HTR-8/SVneo (cell line): Measurements from ENCODE around the gene SCARB1.

Source experiments
- DNase-seq: peaks from one replicate; pipeline ENCODE4 v3.0.0; 2011; ENCODE audit warnings: low spot score, mixed read lengths; ENCODE audit not compliant: insufficient read length
- FAIRE-seq: peaks from 2 replicates; lab custom pipeline; 2011; peaks lifted over from hg19 to GRCh38; lab: Jason Lieb, UNC

Gene SCARB1

DNA sequence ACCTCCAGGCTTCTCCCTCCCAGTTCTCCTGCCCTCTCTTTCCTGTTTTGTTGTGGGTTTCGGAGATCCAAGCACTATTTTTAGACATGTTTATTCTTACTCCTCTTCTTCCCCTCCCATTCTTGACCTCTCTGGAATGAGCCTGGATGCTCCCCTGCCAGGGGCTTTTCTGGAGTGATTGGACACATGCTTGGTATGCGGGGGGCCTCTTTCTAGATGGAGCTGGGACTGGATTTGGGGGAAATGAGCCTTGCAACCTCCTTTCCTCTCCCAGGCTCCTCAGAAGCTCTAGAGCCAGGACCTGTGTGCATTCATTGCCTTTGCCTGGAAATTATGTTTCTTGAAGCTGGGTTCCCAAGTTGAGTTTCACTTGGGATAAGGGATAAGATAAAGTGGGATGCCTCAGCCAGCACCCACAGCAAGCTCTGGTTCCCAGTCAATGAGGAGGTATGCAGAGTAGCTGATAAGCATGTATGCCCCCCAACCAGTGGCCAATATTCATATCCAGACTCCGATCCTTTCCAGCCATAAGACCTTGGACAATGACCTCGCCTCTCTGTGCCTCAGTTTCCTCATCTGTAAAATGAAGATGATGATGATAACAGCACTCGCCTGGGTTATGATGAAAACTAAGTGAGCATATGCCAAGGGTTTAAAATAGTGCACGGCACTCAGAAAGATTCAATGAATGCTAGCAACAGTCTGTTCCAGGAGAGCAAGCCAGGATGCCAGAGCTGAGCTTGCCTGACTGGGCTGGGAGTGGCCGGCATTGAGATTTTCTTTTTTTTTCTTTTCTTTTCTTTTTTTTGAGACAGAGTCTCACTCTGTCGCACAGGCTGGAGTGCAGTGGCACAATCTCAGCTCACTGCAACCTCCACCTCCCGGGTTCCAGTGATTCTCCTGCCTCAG, 97.8 kb downstream of the SCARB1 start:
- no peak for DNase-seq
- FAIRE-seq = no peak

DNA sequence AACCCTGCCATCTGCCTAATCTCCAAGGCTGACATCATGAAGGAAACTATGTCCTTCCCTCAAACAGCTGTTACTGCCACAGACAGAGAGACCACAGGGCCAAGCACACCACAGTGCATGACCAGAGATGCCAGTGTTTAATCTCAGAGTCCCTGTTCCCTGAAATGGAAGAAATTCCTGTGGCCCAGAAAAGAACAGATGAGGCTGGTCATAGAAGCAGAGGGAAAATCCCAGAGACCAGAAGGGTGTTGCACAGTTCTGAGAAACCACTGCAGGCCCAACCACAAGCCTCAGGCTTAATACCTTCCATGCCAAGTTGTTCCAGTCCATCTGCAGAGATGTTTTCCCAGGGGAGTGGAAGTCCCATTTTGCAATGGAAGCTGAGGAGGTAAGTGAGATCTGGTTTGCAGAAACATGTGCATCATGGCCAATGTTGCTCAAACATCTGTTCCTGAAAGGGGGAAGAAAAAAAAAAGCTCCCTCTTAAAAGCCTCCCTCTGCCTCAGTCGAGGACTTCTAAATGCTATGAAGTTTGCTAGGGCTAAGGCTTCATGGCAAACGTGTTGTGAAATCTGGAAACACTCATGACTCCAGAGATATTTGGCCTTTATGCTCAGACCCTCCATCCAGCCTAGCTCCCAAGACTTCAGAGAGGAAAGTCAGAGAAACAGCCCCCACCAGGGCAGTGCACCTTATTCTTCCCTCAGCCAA, 98.6 kb downstream of the SCARB1 start:
- no peak for DNase-seq
- no peak for FAIRE-seq

GRCh38 chr12:124764451-124764850, 99.2 kb downstream of the SCARB1 start:
- DNase-seq = no peak
- FAIRE-seq = no peak

GRCh38 chr12:124763594-124763979, 100.1 kb downstream of the SCARB1 start:
- DNase-seq (no peak), FAIRE-seq (no peak)

- no peak for FAIRE-seq
- no peak for DNase-seq
These were observed 100.7 kb downstream of the SCARB1 start for GRCh38 chr12:124762791-124763593.

- FAIRE-seq = no peak
- DNase-seq = no peak
These were observed 101.3 kb downstream of the SCARB1 start for GRCh38 chr12:124762384-124762783.

- FAIRE-seq = no peak
- no peak for DNase-seq
These were observed 101.8 kb downstream of the SCARB1 start for GRCh38 chr12:124761871-124762270.

DNA sequence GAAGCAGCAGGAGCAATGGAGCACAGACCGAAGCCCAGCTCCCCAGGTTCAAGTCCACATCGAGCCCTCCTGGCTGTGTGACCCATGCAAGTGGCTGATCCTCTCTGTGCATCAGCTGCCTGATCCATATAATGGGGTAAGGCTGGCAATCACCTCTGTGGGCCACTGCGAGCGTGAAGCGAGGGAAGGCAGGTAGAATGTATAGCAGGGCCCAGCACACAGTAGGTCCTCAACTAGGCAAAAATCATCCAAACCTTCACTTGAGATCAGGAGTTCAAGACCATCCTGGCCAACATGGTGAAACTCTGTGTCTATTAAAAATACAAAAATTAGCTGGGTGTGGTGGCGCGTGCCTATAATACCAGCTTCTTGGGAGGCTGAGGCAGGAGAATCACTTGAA, 102.6 kb downstream of the SCARB1 start:
- no peak for FAIRE-seq
- no peak for DNase-seq

DNA sequence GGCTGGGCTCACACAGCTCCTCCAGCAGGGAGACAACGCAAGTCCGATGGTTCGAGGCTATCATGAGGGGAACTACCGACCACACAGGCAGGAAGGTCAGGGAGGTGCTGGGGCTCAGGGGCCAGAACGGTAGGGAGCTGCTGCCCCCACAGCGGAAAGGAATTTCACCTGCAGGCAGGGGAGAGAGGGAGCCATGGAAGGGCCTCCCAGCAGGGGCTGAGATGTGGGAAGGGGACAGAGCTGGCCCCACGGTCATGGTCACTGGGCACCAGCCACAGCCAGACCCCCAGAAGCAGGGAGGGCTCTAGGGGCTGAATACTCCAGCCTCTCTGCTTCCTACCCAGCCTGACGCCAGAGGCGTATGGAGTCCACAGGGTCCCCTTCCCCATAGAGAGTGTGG, 103.1 kb downstream of the SCARB1 start:
- FAIRE-seq (no peak), DNase-seq (no peak)

DNA sequence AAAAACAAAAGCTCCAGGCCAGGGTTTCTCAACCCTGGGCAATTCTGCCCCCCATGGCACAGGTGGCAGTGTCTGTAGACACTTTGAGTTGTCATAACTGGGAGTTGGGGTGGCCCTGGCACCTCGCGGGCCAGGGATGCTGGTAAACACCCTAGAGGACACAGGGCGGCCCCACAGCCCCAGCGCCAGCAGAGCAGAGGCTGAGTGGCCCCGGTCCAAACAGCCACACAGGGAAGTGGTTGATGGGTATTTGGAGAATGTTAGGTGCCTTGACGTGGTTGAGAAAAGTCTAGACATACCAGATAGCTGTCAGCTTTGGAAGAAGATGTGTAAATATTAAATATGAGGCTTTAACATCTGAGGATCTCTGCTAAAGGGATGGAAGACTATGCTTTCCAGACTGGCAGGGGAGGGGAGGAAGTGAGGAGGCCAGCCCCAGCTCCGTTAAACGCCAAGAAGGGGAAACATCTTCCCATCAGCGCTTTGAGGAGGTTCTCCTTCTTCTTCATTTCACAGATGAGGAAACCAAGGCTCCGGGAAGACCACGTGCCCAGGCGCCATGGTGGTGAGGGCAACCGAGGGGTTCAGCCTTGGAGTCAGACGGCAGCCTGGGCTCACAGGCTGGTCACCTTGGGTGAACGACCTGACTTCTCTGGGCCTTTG, 103.7 kb downstream of the SCARB1 start:
- no peak for DNase-seq
- FAIRE-seq = no peak

GRCh38 chr12:124758266-124759220, 105.1 kb downstream of the SCARB1 start:
- FAIRE-seq (no peak), DNase-seq (no peak)

DNA sequence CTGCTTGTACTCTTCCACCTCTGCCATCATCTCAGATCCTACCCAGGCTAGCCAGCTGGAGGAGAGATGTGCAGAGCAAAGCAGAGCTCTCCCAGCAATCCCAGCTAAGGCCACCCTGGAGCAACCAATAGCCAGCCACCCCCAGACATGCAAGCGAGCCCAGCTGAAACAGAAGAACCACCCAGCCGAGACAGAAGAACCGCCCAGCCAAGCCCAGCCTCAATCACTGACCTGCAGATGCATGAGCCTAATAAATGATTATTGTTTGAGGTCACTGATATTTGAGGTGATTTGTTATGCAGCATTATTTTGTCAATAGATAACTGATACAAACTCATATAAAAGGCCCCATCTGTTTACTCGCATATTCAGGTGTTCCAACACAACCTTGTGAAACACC, 106.3 kb downstream of the SCARB1 start:
- FAIRE-seq = no peak

DNA sequence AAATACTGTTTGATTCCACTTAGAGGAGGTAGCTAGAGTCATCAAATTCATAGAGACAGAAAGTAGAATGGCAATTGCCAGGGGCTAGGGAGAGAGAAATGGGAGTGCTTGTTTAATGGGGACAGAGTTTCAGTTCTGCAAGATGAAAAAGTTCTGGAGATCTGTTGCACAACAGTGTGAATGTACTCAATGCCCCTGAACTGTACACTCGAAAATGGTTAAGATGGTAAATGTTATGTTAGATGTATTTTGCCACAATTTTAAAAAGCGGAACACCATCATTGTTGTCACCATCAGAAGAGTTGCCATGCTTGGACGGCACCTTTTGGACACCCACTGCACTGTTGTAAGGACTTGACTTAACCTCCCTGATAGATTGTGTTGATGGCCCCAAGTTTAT, 106.9 kb downstream of the SCARB1 start:
- no peak for DNase-seq
- FAIRE-seq = no peak

More for the DNA sequence above, 106.3 kb downstream of the SCARB1 start:
- no peak for DNase-seq

DNA sequence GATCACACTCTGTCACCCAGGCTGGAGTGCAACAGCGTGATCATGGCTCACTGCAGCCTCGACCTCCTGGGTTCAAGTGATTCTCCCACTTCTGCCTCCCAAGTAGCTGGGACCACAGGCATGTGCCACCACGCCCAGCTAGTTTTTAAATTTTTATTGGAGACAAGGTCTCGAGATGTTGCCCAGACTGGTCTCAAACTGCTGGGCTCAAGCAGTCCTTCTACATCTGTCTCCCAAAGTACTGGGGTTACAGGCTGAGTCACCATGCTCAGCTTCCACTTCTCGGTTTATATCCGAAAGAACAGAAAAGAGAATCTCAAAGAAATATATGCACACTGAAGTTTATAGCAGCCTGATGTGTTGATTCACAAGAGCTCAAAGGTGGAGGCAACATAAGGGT, 107.5 kb downstream of the SCARB1 start:
- no peak for FAIRE-seq

GRCh38 chr12:124755801-124756148, 107.9 kb downstream of the SCARB1 start:
- DNase-seq (no peak), FAIRE-seq (no peak)

More for the DNA sequence above, 107.5 kb downstream of the SCARB1 start:
- DNase-seq = no peak

DNA sequence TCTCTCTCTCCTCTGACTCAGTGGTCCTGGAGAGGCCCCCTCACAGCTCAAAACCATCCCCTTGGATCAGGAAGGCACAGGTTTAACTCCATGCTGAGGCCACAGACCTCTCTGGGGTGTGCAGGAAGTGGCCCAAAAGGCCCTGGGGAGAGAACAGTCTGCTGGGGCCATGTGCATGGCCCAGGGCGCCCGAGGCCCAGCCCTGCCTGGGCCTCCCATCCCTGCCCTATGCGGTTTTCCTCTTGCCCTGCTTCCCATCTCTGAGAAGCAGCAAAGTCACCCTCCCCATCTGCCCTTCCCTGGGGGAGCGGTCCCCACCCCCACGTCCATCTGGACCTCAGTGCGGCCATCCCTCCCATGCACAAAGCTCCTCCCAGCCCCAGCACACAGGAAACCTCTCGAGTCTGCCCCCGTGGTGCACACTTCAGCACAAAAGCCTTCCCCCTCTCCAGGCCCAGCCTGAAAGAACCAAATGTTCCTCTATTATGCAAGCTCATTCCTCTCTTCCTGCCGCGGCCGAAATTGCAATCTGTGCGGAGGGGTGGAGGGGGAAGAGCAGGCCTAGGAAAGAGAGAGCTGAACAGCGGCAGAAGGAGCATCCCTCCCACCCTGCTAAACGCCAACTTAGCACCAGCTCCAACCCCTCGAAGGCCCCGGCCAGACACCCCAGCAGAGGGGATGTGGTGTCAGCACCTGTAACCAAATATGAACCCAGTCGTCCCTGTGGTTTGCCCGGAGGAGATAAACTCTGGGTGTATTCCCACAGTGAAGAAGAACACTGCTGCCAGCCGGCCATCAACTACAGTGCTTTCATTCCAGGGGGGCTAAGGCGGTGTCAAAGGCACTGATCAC, 108.5 kb downstream of the SCARB1 start:
- no peak for DNase-seq
- no peak for FAIRE-seq

DNA sequence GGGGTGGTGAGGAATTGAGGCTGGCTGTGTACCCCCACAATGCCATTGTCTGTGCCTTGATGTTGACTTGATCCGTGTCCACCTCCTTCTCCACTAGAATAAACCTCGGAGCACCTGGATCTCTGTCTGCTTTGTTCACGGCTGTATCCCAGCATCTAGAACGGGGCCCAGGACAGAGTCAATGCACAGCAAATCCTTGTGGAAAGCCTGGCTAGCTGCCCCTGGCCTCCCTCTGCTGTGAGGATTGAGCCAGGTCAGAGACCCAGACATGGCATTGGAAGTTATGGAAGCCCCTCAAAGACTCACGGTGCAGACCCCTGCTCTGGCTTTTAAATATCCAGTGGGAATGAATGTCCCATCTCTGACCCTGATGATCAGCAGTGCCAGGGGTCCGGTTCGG, 109.2 kb downstream of the SCARB1 start:
- DNase-seq (no peak), FAIRE-seq (no peak)

DNA sequence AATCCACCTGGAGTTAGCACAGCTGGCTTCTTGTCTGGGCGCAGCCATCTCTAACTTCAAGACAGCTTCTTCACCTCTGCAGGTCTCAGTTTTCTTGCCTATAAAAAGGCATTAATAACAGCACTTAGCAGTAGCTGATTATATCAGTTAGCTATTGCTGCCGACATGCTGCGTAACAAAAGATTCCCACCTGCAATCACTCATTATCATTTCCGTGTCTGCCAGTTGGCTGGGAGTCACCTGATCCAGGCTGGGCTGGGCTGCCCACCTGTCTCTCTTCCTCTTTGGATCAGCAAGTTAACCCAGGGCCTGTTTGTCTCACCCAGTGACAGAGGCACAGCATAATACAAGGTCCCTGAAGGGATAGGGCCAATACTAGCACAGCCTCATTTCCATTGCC, 109.7 kb downstream of the SCARB1 start:
- FAIRE-seq (no peak), DNase-seq (no peak)
